GM12801 (cell line): ENCODE data around the gene DDX1.

Experiments
- TF ChIP-seq, protein P1 (sequence below): IDR thresholded peaks from one replicate; pipeline ENCODE4 v1.5.1; 2011; ENCODE audit warnings: control low read depth; ENCODE audit not compliant: insufficient read length; ENCODE audit errors: extremely low read depth

Gene DDX1

DNA sequence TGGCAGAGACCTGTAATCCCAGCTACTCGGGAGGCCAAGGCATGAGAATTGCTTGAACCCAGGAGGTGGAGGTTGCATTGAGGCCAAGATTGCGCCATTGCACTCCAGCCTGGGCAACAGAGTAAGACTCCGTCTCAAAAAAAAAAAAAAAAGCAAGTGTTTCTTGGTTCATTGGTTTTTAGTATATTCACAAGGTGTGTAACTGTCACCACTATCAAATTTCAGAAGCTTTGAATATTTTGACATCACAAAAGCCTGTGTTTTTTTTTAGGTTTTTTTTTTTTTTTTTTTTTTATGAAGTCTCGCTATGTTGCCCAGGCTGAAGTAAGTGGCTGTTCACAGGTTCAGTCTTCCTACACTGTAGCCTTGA lies 16.7 kb downstream of the DDX1 start:
- TF ChIP-seq, protein P1, sequence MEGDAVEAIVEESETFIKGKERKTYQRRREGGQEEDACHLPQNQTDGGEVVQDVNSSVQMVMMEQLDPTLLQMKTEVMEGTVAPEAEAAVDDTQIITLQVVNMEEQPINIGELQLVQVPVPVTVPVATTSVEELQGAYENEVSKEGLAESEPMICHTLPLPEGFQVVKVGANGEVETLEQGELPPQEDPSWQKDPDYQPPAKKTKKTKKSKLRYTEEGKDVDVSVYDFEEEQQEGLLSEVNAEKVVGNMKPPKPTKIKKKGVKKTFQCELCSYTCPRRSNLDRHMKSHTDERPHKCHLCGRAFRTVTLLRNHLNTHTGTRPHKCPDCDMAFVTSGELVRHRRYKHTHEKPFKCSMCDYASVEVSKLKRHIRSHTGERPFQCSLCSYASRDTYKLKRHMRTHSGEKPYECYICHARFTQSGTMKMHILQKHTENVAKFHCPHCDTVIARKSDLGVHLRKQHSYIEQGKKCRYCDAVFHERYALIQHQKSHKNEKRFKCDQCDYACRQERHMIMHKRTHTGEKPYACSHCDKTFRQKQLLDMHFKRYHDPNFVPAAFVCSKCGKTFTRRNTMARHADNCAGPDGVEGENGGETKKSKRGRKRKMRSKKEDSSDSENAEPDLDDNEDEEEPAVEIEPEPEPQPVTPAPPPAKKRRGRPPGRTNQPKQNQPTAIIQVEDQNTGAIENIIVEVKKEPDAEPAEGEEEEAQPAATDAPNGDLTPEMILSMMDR: no peak

DNA sequence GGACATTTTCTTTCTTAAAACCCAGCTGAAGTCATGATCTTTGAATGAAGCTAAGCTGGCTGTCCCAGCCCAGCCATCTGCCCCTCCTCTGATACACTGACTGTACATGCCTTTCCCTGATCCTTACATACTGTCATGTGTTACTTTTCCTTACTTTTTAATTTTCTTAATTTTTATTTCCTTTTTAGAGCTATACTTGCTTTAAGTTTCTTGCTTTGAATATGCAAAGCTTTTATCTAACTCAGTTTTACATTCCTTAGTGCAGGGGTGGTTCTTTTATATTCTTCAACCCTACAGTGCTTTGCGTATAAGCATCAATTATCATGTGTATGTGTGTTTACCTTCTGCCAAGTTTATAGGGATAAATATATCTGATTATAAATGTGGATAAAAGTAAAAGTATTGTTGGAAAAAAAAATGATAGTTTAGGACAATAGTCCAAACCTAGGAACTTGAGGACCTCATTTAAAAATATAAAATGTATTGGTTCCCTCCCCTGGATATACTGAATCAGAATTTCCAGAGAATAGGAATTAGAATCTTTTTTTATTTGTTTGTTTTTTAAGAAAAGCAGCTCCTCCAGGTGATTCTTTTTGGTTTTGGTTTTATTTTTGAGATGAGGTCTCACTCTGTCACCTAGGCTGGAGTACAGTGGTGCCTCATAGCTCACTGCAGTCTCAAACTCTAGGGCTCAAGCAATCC lies 17.8 kb downstream of the DDX1 start:
- TF ChIP-seq, protein P1: no peak

DNA sequence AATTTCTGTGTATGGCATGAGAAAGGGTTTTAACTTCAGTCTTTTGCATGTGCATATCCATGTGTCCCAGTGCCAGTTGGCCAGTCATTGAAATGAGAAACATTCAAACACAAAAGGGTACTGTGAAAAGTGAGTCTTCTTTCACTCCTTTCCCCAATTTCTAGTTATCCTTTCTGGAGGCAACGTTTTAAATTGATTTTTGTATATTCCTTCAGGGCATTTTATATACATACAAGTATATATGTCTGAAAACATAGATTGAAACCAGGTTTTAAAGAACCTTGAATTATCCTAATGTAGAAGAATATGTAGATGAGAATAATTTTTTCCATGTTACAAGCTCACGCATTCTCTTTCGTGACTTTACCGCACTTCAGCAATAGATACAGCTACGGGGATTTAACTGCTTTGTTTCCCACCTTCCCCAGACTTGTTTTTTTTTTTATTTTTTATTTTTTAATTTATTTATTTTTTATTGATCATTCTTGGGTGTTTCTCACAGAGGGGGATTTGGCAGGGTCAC lies 18.8 kb downstream of the DDX1 start:
- TF ChIP-seq, protein P1: no peak

DNA sequence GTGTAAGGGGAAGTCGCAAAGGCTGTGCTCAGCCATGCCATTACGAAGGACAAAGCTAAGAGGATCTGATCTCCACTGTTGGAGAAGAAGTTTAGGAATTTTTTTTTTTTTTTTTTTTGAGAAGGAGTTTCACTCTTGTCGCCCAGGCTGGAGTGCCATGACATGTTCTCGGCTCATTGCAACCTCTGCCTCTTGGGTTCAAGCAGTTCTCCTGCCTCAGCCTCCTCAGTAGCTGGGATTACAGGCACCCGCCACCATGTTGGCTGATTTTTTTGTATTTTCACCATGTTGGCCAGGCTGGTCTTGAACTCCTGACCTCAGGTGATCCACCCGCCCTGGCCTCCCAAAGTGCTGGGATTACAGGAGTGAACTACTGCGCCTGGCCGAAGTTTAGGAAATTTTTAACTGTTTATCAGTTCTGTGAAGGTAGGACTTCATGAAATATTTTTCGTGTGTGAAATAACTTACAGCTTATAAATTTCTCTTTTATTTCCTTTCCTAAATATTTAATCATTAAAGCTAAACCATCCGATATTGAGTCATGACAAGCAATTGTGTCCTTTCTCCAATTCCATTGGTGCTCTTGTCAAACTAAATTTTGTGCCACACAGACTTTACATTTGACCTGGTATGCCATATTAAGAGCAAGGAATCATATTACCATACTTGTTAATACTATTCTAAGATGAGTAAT lies 22.2 kb downstream of the DDX1 start:
- TF ChIP-seq, protein P1: no peak

DNA sequence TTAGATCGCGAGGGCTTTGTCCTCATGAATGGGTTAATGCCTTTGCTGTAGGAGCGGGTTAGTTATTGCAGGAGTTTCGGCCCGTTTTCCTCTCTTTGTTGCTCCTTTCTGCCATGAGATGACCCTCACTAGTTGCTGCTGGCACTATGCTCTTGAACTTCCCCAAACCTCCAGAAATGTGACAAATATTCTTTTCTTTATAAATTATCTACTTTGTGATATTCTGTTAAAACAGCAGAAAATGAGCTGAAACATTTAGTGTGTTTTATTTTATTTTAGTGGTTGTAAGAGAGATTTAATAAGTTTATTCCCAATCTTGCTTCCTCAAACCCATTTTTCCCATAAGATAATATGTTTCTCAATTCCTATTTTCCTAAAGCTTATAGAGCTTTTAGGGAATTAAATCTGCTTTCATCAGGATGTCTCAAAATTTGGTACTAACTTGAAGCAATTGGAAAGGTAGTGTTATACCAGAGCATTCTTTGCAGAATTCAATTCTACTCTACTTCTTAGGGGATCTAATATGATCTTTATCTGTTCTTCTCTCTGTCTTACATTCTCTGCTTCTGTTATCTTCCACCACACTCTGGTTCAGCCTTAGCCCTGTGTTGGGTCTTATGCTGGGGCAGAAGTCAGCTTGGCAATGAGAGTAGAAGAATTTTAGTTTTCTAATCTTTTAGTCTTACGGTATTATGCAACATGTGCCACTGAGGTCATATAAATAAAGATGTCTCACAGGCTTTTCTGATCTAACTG lies 23.1 kb downstream of the DDX1 start:
- TF ChIP-seq, protein P1: no peak

DNA sequence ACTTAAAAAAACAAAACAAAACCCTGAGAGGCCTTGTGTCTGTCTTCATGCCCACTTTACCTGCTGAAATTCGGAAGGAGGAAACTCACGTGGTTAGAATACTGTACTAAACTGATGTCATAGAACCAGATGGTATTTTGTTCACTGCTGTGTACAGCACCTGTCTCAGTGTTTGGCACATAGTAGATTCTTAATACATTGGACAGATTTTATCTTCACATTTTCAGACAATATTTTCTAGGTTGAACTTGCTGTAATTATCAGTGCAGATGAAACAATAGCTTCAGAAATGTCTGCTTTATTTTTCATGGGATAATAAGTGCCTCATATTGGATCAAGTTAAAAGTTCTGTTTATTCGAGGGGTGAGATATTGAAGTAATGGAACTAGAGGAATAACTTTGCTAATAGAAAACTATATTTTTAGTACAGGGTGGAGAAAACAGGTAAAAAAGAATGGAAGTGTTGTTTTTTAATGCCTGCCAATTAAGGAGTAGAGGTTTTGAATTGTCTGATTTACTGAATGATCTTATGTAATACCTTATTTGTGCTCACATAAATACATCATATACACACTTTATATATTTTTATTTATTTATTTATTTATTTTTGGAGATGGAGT lies 23.7 kb downstream of the DDX1 start:
- TF ChIP-seq, protein P1: no peak

DNA sequence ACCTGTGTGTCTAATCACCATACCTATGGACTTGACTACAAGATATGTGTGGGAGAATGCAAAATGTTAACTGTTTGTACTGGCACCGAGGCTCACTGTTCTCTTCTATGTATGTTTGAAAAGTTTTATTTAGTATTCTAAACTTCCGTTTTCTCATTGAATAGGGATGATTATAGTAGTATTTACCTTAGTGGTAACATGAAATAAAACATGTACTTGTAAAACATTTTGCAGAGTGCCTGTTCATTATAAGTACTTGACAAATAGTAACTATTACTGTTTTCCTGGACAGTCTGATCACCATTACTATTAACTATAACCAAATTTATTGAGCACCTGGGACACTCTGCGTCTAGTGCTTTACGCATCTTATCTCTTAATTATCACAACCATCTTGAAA lies 24.8 kb downstream of the DDX1 start:
- TF ChIP-seq, protein P1: no peak
